HG02759 (cell line): ENCODE results near the gene ABHD18.
A peak's percentile ranks its signal among the peaks of the same experiment; 100 is the strongest.
"Not testable (repeated sequence)": the region's sequence is repeated elsewhere in the genome, so short reads cannot be mapped to it uniquely, and the experiment has no call there.

Experiments used
- ATAC-seq: cut with Tn5 transposase; IDR thresholded peaks from one replicate; pipeline ENCODE4 v1.9.1; 2021; ENCODE audit warnings: mild to moderate bottlenecking, moderate library complexity; ENCODE audit not compliant: unreplicated experiment

Gene ABHD18

GRCh38 chr4:128061566-128062536 is 96.6 kb downstream of the ABHD18 start:
- peak; percentile 43 for ATAC-seq

DNA sequence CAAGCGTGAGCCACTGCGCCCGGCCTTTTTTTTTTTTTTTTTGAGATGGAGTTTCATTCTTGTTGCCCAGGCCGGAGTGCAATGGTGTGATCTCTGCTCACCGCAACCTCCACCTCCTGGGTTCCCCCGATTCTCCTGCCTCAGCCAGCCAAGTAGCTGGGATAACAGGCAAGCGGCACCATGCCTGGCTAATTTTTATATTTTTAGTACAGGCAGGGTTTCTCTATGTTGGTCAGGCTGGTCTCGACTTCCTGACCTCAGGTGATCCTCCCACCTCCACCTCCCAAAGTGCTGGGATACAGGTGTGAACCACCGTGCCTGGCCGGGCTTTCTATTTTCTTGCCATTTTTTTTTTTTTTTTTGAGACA is 101.2 kb downstream of the ABHD18 start:
- not testable (repeated sequence) for ATAC-seq

GRCh38 chr4:128068918-128069317 is 103.7 kb downstream of the ABHD18 start:
- peak; percentile 55 for ATAC-seq

- no peak for ATAC-seq
Measured at GRCh38 chr4:128076464-128076863, 111.3 kb downstream of the ABHD18 start.
